HEK293 (cell line): ENCODE data around the gene NECAB3.

Source experiments
- CTCF ChIA-PET: fragments of 350-600 bp; formaldehyde crosslinking; extraction: SDS; loops from one replicate; lab custom pipeline; 2021; ENCODE audit warnings: antibody characterized with exemption; lab: Yijun Ruan, JAX
- POLR2A ChIA-PET: fragments of 300-600 bp; formaldehyde crosslinking; extraction: SDS; loops from one replicate; lab custom pipeline; 2020; ENCODE audit warnings: antibody characterized with exemption, inconsistent platforms; lab: Yijun Ruan, JAX
- H3K27ac ChIP-seq: fragments of 200-500 bp; sonication (Bioruptor generic); 2 replicates; pipeline ENCODE4 v1.5.1; 2014; ENCODE audit warnings: low read depth, low read length, control low read depth, inconsistent platforms; ENCODE audit errors: extremely low read depth
- H3K36me3 ChIP-seq, 2 experiments: fragments of 200-500 bp in 1 of 2; sonication (Bioruptor generic) in 1 of 2; 1 replicate in 1 of 2; 2 replicates in 1 of 2; pipeline ENCODE4 v1.5.1; 2014 to 2017; ENCODE audit warnings: inconsistent platforms in 2 of 2, low read length in 2 of 2; ENCODE audit not compliant: control insufficient read depth in 2 of 2, insufficient read depth in 1 of 2
- H3K4me1 ChIP-seq: fragments of 200-500 bp; sonication (Bioruptor generic); 2 replicates; pipeline ENCODE4 v1.5.1; 2014; ENCODE audit warnings: mild to moderate bottlenecking, low read length, inconsistent platforms; ENCODE audit not compliant: control insufficient read depth, insufficient read depth
- H3K4me3 ChIP-seq: 2 replicates; pipeline ENCODE4 v1.5.1; 2011; ENCODE audit warnings: low read depth, mild to moderate bottlenecking, control low read depth, low read length, moderate library complexity
- H3K9me3 ChIP-seq: fragments of 200-500 bp; sonication (Bioruptor generic); 2 replicates; pipeline ENCODE4 v1.5.1; 2014; ENCODE audit warnings: low read depth, low read length, inconsistent platforms; ENCODE audit not compliant: control insufficient read depth, insufficient read depth
- EGR2 ChIP-seq: fragments of 450-650 bp; formaldehyde crosslinking; IDR thresholded peaks from 2 replicates; pipeline ENCODE4 v1.5.1; 2016; ENCODE audit warnings: low read depth, missing biosample characterization, missing genetic modification characterization
- GLI2 ChIP-seq: fragments of 450-650 bp; formaldehyde crosslinking; IDR thresholded peaks from 2 replicates; pipeline ENCODE4; 2017; ENCODE audit warnings: missing biosample characterization, missing genetic modification characterization, low read depth, borderline replicate concordance
- GLIS2 ChIP-seq: fragments of 450-650 bp; formaldehyde crosslinking; IDR thresholded peaks from 2 replicates; pipeline ENCODE4 v1.5.1; 2016; ENCODE audit warnings: missing biosample characterization, missing genetic modification characterization
- HOXA7 ChIP-seq: sonication (generic); formaldehyde crosslinking; IDR thresholded peaks from 2 replicates; pipeline ENCODE4 v1.8.1; 2022; ENCODE audit warnings: missing genetic modification reagents, borderline replicate concordance
- MZF1 ChIP-seq: fragments of 450-650 bp; formaldehyde crosslinking; IDR thresholded peaks from 2 replicates; pipeline ENCODE4 v1.5.1; 2017; ENCODE audit warnings: missing biosample characterization, missing genetic modification characterization, borderline replicate concordance
- TRIM28 ChIP-seq: IDR thresholded peaks from 2 replicates; pipeline ENCODE4 v1.6.1; 2011; ENCODE audit warnings: low read length, control low read depth, borderline replicate concordance
- YY1 ChIP-seq: fragments of 450-650 bp; formaldehyde crosslinking; IDR thresholded peaks from 2 replicates; pipeline ENCODE4 v1.5.1; 2018; ENCODE audit warnings: missing biosample characterization, missing genetic modification characterization
- ZBTB7A ChIP-seq: fragments of 450-650 bp; formaldehyde crosslinking; IDR thresholded peaks from 2 replicates; pipeline ENCODE4 v1.5.1; 2016; ENCODE audit warnings: low read depth, missing biosample characterization, missing genetic modification characterization
- ZNF157 ChIP-seq: fragments of 450-650 bp; formaldehyde crosslinking; IDR thresholded peaks from 2 replicates; pipeline ENCODE4 v1.5.1; 2016; ENCODE audit warnings: missing biosample characterization, missing genetic modification characterization
- ZNF19 ChIP-seq: fragments of 450-650 bp; formaldehyde crosslinking; IDR thresholded peaks from 2 replicates; pipeline ENCODE4; 2016; ENCODE audit warnings: missing biosample characterization, missing genetic modification characterization, low read depth
- ZNF239 ChIP-seq: fragments of 450-650 bp; formaldehyde crosslinking; IDR thresholded peaks from 2 replicates; pipeline ENCODE4 v1.5.1; 2016; ENCODE audit warnings: missing biosample characterization, missing genetic modification characterization
- ZNF248 ChIP-seq: fragments of 450-650 bp; formaldehyde crosslinking; IDR thresholded peaks from 2 replicates; pipeline ENCODE4 v1.5.1; 2017; ENCODE audit warnings: missing biosample characterization, missing genetic modification characterization
- ZNF335 ChIP-seq: fragments of 450-650 bp; formaldehyde crosslinking; conservative IDR thresholded peaks from 2 replicates; pipeline ENCODE4 v1.5.1; 2016; ENCODE audit warnings: missing biosample characterization, missing genetic modification characterization
- ZNF350 ChIP-seq: fragments of 450-650 bp; formaldehyde crosslinking; IDR thresholded peaks from 2 replicates; pipeline ENCODE4 v1.5.0; 2017; ENCODE audit warnings: missing biosample characterization, mild to moderate bottlenecking, missing genetic modification characterization
- ZNF433 ChIP-seq: fragments of 450-650 bp; formaldehyde crosslinking; IDR thresholded peaks from 2 replicates; pipeline ENCODE4 v1.5.1; 2016; ENCODE audit warnings: missing biosample characterization, missing genetic modification characterization, low read depth
- ZNF585B ChIP-seq: fragments of 450-650 bp; formaldehyde crosslinking; IDR thresholded peaks from 2 replicates; pipeline ENCODE4 v1.5.1; 2016; ENCODE audit warnings: missing biosample characterization, missing genetic modification characterization
- ZNF624 ChIP-seq: fragments of 450-650 bp; formaldehyde crosslinking; IDR thresholded peaks from 2 replicates; pipeline ENCODE4 v1.5.1; 2017; ENCODE audit warnings: missing biosample characterization, missing genetic modification characterization
- ZNF792 ChIP-seq: fragments of 450-650 bp; formaldehyde crosslinking; IDR thresholded peaks from 2 replicates; pipeline ENCODE4 v1.5.1; 2016; ENCODE audit warnings: missing biosample characterization, missing genetic modification characterization
- TF ChIP-seq, protein P1 (sequence below): fragments of 450-650 bp; IDR thresholded peaks from 2 replicates; pipeline ENCODE4 v1.5.1; 2018; ENCODE audit warnings: missing biosample characterization, mild to moderate bottlenecking, missing genetic modification characterization
- TF ChIP-seq, protein P2 (sequence below): fragments of 450-650 bp; formaldehyde crosslinking; IDR thresholded peaks from 2 replicates; pipeline ENCODE4 v1.5.1; 2016; ENCODE audit warnings: missing biosample characterization, missing genetic modification characterization, low read depth
- TF ChIP-seq, protein P3 (sequence below): fragments of 450-650 bp; formaldehyde crosslinking; conservative IDR thresholded peaks from 2 replicates; pipeline ENCODE4 v1.5.1; 2016; ENCODE audit warnings: low read depth, missing biosample characterization, missing genetic modification characterization
- TF ChIP-seq, protein P4 (sequence below): fragments of 450-650 bp; formaldehyde crosslinking; IDR thresholded peaks from 2 replicates; pipeline ENCODE4 v1.5.1; 2016; ENCODE audit warnings: missing biosample characterization, missing genetic modification characterization
- TF ChIP-seq, protein P5 (sequence below): fragments of 450-650 bp; formaldehyde crosslinking; IDR thresholded peaks from 2 replicates; pipeline ENCODE4 v1.5.1; 2017; ENCODE audit warnings: missing biosample characterization, missing genetic modification characterization

NECAB3 gene

DNA sequence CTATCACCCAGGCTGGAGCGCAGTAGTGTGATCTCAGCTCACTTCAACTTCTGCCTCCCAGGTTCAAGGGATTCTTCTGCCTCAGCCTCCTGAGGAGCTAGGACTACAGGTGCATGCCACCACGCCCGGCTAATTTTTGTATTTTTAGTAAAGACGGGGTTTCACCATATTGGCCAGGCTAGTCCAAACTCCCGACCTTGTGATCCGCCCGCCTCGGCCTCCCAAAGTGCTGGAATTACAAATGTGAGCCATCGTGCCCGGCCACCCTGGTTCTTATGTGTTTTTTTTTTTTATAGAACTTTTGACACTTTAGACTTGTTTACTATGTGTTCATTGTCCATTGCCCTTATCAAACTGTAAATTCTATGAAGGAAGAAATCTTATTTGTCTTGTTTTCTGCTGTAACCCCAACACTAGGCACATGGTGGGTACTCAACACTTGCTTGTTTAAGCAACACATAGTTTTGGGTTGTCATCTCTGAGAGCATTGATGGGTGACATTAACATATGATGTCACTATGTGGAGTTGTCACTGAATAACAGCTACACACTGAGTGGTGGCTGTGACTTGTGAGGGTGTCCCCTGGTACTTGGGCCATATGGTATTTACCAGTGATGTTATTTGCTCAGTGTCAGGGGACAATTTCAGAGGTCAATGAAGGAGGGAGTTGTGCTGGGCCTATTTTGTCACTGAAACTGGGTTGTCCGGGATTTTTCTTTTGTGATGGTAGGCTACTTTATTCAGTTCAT is 47.3 kb upstream of the NECAB3 start (continued):
- TF ChIP-seq, protein P1, sequence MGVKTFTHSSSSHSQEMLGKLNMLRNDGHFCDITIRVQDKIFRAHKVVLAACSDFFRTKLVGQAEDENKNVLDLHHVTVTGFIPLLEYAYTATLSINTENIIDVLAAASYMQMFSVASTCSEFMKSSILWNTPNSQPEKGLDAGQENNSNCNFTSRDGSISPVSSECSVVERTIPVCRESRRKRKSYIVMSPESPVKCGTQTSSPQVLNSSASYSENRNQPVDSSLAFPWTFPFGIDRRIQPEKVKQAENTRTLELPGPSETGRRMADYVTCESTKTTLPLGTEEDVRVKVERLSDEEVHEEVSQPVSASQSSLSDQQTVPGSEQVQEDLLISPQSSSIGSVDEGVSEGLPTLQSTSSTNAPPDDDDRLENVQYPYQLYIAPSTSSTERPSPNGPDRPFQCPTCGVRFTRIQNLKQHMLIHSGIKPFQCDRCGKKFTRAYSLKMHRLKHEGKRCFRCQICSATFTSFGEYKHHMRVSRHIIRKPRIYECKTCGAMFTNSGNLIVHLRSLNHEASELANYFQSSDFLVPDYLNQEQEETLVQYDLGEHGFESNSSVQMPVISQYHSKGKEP = no peak
- no peak for TF ChIP-seq MZF1 (tag by site-specific recombination)
- no peak for TF ChIP-seq ZNF19 (tag by site-specific recombination)
- TF ChIP-seq, protein P2, sequence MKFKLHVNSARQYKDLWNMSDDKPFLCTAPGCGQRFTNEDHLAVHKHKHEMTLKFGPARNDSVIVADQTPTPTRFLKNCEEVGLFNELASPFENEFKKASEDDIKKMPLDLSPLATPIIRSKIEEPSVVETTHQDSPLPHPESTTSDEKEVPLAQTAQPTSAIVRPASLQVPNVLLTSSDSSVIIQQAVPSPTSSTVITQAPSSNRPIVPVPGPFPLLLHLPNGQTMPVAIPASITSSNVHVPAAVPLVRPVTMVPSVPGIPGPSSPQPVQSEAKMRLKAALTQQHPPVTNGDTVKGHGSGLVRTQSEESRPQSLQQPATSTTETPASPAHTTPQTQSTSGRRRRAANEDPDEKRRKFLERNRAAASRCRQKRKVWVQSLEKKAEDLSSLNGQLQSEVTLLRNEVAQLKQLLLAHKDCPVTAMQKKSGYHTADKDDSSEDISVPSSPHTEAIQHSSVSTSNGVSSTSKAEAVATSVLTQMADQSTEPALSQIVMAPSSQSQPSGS (tag by site-specific recombination) = peak; percentile 60
- TF ChIP-seq ZNF350 (tag by site-specific recombination) = no peak
- TF ChIP-seq ZNF792 (tag by site-specific recombination) = no peak
- TF ChIP-seq GLIS2 (tag by site-specific recombination) = no peak
- no peak for TF ChIP-seq ZNF585B (tag by site-specific recombination)
- TF ChIP-seq, protein P3, sequence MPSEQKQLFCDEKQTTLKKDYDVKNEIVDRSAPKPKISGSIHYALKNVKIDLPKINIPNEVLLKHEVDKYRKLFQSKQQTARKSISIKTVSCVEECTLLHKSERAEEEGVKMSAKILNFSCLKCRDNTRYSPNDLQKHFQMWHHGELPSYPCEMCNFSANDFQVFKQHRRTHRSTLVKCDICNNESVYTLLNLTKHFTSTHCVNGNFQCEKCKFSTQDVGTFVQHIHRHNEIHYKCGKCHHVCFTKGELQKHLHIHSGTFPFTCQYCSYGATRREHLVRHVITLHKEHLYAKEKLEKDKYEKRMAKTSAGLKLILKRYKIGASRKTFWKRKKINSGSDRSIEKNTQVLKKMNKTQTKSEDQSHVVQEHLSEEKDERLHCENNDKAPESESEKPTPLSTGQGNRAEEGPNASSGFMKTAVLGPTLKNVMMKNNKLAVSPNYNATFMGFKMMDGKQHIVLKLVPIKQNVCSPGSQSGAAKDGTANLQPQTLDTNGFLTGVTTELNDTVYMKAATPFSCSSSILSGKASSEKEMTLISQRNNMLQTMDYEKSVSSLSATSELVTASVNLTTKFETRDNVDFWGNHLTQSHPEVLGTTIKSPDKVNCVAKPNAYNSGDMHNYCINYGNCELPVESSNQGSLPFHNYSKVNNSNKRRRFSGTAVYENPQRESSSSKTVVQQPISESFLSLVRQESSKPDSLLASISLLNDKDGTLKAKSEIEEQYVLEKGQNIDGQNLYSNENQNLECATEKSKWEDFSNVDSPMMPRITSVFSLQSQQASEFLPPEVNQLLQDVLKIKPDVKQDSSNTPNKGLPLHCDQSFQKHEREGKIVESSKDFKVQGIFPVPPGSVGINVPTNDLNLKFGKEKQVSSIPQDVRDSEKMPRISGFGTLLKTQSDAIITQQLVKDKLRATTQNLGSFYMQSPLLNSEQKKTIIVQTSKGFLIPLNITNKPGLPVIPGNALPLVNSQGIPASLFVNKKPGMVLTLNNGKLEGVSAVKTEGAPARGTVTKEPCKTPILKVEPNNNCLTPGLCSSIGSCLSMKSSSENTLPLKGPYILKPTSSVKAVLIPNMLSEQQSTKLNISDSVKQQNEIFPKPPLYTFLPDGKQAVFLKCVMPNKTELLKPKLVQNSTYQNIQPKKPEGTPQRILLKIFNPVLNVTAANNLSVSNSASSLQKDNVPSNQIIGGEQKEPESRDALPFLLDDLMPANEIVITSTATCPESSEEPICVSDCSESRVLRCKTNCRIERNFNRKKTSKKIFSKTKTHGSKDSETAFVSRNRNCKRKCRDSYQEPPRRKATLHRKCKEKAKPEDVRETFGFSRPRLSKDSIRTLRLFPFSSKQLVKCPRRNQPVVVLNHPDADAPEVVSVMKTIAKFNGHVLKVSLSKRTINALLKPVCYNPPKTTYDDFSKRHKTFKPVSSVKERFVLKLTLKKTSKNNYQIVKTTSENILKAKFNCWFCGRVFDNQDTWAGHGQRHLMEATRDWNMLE (tag by site-specific recombination) = no peak
- TF ChIP-seq ZNF239 (tag by site-specific recombination) = no peak

DNA sequence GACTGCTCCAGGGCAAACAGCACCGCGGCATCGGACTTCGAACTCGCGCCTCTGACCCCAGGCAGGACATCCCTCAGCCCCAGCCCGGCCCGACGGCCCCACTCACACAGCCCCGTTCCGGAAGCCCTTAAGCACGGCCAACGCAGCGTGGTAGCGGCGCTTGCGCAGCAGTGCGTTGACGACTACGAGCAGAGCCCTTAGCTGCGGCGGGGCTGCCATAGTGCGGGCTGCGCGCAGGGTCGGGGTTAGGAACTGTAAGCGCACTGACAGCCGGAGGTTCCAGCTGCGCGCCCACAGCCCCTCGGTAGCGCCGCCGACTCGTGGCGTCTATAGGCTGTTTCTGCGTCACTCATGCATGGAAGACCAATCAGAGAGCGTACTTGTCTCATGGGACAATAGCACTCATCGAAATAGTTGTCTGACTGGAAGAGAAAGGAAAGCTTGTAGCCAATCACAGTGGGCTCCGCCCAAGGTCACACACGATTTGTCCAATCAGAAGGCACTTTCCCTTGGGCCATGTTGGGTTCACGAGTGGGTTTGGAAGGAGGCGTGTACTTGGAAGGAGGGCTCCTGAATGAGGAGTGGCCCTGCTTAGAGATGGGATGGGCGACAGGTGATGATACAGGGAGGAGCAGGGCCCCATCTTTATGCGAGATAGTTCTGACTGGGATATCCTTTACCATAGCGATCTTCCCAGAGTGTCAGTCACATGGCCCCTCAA is 45.9 kb upstream of the NECAB3 start, which contains the start of gene PXMP4:
TSS of gene PXMP4 (minus strand) at position 322 of the 721 bp plus-strand sequence. CDS start at position 219, 103 bp downstream.
- Histone ChIP-seq H3K4me1 (no peaks in the 10 kb centered on the region), H3K27ac (no peak within 1 kb of the TSS; the same call in 1 of the 2 replicates), H3K36me3 (no peaks in the 10 kb centered on the region), H3K9me3 (no peaks in the 10 kb centered on the region), H3K4me3 (peak within 1 kb of the TSS; percentile 53)
- ChIA-PET CTCF (interaction anchor here (1.8 kb wide), 1 partner anchor 66 kb away, joined by 5 read pairs; no protein-coding TSS in a partner anchor), POLR2A (interaction anchor here (0.9 to 1.5 kb wide), 4 partner anchors 12 to 393 kb away, joined by 3 to 7 read pairs (median 4); partner anchors contain the start of genes C20orf144 and ZNF341)
- TF ChIP-seq MZF1 (tag by site-specific recombination) (no peak), ZNF335 (tag by site-specific recombination) (peak; percentile 53; the same call in 1 of the 2 replicates), ZNF624 (no peak), ZNF157 (tag by site-specific recombination) (no peak), ZNF248 (tag by site-specific recombination) (no peak), EGR2 (tag by site-specific recombination) (peak; percentile 64), ZNF433 (tag by site-specific recombination) (no peak), ZBTB7A (no peak), ZNF350 (tag by site-specific recombination) (no peak), TRIM28 (no peak), HOXA7 (CRISPR knock-in tag) (no peak), GLI2 (tag by site-specific recombination) (no peak), YY1 (tag by site-specific recombination) (peak; percentile 26; the same call in 1 of the 2 replicates)
- TF ChIP-seq, protein P4, sequence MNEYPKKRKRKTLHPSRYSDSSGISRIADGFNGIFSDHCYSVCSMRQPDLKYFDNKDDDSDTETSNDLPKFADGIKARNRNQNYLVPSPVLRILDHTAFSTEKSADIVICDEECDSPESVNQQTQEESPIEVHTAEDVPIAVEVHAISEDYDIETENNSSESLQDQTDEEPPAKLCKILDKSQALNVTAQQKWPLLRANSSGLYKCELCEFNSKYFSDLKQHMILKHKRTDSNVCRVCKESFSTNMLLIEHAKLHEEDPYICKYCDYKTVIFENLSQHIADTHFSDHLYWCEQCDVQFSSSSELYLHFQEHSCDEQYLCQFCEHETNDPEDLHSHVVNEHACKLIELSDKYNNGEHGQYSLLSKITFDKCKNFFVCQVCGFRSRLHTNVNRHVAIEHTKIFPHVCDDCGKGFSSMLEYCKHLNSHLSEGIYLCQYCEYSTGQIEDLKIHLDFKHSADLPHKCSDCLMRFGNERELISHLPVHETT (tag by site-specific recombination) = no peak
- TF ChIP-seq, protein P5, sequence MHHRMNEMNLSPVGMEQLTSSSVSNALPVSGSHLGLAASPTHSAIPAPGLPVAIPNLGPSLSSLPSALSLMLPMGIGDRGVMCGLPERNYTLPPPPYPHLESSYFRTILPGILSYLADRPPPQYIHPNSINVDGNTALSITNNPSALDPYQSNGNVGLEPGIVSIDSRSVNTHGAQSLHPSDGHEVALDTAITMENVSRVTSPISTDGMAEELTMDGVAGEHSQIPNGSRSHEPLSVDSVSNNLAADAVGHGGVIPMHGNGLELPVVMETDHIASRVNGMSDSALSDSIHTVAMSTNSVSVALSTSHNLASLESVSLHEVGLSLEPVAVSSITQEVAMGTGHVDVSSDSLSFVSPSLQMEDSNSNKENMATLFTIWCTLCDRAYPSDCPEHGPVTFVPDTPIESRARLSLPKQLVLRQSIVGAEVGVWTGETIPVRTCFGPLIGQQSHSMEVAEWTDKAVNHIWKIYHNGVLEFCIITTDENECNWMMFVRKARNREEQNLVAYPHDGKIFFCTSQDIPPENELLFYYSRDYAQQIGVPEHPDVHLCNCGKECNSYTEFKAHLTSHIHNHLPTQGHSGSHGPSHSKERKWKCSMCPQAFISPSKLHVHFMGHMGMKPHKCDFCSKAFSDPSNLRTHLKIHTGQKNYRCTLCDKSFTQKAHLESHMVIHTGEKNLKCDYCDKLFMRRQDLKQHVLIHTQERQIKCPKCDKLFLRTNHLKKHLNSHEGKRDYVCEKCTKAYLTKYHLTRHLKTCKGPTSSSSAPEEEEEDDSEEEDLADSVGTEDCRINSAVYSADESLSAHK (tag by site-specific recombination) = no peak
